Esophagus mucosa (tissue), 1 donor: ENCODE data around the gene AHRR. TPM values are rescaled to one million over a fixed set of nuclear protein-coding genes. Genes with fewer than 3 reads are reported as not detected.

Experiments
- ATAC-seq: fragments of 200-7000 bp; cut with Tn5 transposase; one replicate; pipeline ENCODE4 v1.9.1; 2020
- total RNA-seq: library from RNA; stranded (reverse); gene quantifications from one replicate; pipeline ENCODE4 v1.2.4, GENCODE V29; 2023
- donor health status: DM: yes; HTN: yes; CAD: no.

The AHRR gene
- total RNA-seq, 1 donor from 2014 or later, result 1.1 TPM

DNA sequence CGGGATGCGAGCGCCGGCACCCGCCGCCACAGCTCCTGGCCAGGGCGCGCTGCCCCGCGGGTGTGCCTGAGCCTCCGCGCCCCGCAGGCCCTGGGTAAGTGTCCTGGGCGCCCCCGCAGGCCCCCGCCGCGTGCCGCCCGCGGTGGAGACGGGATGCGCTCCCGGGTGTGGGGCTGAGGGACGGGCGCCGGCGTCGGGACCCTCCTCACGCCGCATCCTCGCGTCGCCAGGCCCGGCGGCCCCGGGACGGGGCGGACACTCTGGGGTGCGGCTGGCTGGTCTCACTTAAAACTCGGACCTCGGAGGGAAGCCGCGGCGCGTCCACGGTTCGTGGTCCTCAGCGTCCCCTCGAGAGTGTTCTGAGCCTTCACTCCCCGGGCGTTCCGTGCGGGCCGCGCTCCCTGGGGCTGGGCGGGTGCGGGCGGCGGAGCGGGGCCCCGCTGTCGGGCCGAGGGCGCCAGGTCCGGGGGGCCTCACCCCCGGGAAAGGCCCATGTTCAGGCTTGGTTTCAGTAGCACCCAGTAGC lies 275 bp downstream of the AHRR start:
- no peak for ATAC-seq

DNA sequence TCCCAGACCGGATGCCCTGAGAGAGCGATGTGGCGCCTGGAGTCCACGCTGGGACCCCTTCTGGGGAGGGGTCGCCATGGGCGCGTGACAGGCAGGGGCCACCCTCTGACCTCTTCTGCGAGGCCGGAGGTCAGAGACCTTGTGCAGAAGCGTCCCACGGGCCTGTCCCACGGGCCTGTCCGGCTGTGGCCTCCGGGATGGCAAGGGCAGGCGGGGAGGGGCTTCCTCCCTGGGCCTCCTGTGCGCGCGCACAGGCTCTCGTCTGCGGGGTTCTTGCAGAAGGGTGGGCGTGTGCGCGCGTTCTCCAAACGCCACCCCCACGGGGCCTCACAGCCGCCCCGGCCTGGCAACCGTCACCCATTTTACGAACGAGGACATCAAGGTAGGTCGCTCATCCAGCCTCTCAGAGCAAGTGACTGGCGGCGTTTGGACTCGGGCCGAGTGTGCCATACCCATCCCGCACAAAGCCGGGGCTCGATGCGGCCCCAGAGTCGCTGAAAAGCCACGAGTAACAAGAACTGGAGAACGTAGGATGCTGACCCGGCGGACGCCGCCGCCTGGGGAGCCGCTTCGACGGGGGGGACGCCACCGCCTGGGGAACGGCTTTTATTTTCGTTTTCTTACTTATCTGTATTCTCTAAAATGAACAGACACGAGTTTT lies 897 bp downstream of the AHRR start:
- no peak for ATAC-seq

DNA sequence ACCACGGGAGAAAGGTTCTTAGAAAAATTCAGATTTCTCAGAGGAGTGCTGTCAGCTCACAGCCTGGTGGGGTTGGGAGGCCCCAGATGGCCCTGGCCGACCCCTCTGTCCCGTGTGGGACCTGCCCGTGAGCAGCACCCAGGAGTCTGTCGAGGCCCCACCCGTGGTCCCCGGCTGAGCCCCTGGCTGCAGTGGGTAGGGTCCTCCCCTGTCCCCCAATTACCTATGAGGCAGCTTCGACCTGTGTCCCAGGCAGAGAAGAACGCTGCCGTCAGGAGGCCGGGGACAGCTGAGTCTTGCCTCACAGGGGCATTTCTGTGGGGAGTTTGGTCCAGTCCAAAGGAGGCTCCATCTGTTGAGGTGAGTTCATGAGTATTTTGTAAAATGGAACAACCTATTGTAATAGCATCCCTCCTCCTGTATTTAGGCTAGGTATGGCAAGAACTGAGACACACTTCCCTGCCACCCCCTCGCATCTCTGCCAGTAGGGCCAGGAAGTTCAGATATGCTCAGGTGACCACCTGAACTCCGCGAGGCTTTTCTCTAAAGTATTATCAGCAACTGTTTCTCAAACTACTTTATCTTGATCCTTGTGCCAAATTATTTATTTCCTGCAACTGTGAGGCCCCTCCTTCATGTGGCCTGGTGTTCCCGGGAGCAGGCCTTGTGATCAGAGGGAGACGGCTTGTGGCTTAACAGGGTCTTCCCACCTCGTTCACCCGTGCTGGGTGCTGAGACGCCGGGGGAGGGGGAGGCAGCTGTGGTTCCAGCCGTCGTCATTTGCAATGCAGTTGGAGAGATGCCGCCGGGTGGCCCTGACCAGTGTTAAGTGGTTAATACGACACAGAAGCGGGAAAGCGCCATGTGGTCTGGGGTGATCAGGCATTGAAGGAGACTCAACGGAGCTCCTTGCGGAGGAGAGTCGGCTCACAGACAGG lies 1.7 kb downstream of the AHRR start:
- ATAC-seq, result no peak

DNA sequence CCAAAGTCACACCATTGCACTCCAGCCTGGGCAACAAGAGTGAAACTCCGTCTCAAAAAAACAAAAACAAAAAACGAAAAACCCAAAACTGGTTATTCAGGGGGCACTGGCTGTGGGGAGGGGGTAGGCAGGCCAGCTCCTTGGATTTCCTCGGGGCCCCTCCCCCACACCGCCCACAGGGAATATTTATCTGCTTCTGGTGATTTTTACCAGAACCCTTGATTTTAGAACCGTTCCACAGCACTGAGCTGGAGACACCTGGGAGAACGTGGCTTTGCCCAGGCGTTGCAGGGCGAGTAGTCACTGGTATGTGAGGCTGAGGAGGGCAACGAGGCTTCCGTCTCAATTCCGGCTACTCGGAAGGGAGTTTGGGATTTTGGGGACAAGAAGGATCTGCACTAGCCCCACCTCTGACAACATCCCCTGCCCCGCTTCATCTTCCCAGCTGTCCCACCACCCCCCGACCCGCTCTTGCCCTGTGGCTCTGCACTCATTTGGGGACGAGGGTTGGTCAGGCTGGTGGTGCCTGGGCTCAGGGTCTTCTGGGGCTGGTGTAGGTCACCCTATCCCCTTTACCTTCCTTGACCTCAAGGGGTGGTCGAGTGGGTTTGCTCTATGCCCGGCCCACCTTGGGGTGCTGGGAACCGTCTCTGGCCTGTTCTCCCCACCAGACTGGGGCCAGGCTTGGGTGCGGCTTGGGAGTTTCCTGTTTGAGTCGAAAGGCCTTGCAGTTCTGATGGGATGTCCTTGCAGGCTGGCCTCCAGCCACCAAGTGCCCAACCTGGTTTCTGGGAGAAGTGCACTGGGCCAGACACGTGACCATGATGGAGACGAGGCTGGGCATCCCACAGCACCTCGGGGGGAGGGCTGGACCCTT lies 3.5 kb downstream of the AHRR start:
- no peak for ATAC-seq

DNA sequence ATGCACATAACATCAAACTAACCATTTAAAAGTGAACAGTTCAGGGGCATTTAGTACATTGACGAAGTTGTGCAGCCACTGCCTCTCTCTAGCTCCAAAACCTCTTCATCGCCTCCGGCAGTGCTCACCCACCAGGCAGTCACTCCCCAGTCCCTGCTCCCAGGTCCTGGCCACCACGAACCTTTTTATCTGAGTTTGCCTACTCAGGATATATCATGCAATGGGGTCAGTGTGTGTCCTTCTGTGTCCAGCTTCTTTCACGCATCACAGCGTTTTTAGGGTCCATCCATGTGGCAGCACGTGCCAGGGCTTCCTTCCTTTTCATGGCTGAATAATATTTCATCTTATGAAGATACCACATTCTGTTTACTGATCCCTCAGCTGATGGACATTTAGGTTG lies 4.6 kb downstream of the AHRR start:
- ATAC-seq, result no peak

DNA sequence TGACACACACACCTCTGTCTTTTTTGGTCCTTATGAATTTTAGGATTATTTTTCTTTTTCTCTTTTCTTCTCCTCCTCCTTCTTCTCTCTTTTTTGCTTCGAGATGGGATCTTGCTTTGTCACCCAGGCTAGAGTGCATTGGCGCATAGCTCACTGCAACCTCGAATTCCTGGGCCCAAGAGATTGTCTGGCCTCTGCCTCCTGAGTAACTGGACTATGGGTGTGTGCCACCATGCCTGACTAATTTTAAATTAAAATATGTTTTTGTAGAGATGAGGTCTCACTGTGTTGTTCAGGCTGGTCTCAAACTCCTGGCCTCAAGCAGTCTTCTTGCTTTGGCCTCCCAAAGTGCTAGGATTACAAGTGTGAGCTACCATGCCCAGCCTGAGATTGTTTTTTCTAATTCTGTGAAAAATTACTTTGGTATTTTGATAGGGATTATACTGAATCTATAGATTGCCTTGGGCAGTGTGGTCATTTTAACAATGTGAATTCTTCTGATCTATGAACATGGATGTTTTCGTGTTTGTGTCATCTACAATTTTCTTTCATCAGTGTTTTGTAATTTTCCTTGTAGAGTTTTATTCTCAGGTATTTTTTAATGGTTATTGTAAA lies 7.7 kb downstream of the AHRR start:
- ATAC-seq, result no peak

DNA sequence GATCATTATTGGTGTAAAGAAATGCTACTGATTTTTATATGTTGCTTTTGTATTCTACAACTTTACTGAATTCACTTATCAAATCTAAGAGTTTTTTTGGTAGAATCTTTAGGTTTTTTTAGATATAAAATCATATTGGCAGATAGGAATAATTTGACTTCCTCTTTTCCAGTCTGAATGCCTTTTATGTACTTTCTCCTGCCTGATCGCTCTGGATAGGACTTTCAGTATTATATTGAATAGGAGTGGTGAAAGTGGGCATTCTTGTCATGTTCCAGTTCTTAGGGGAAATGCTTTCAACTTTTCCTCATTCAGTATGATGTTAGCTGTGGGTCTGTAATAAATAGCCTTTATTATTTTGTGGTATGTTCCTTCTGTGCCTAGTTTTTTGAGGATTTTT lies 8.3 kb downstream of the AHRR start:
- no peak for ATAC-seq

DNA sequence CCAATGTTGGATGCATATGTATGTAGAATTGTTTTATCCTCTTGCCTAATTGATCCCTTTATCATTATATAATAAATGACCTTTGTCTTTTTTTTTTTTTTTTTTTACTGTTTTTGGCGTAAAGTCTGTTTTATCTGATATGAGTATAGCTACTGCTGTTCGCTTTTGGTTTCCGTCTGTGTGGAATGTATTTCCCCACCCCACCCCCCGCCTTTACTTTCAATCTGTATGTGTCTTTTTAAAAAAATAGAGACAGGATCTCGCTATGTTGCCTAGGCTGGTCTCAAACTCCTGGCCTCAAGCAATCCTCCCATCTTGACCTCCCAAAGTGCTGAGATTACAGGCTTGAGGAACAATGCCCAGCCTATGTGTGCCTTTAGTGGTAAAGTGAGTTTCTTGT lies 11.3 kb downstream of the AHRR start:
- no peak for ATAC-seq

DNA sequence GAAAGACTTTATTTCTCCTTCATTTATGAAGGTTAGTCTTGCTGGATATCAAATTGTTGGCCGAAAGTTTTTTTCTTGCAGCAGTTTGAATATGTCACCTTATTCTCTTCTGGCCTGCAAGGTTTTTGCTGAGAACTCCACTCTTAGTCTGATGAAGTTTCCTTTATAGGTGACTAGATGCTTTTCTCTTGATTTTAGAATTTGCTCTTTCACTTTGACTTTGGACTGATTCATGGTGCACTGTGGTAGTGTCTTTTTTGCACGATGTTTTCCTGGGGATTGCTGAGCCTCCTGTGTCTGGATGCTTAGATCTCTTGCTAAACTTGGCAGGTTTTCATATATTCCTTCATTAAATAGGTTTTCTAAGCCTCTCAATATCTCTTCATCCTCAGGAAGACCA lies 12.4 kb downstream of the AHRR start:
- ATAC-seq, result no peak

DNA sequence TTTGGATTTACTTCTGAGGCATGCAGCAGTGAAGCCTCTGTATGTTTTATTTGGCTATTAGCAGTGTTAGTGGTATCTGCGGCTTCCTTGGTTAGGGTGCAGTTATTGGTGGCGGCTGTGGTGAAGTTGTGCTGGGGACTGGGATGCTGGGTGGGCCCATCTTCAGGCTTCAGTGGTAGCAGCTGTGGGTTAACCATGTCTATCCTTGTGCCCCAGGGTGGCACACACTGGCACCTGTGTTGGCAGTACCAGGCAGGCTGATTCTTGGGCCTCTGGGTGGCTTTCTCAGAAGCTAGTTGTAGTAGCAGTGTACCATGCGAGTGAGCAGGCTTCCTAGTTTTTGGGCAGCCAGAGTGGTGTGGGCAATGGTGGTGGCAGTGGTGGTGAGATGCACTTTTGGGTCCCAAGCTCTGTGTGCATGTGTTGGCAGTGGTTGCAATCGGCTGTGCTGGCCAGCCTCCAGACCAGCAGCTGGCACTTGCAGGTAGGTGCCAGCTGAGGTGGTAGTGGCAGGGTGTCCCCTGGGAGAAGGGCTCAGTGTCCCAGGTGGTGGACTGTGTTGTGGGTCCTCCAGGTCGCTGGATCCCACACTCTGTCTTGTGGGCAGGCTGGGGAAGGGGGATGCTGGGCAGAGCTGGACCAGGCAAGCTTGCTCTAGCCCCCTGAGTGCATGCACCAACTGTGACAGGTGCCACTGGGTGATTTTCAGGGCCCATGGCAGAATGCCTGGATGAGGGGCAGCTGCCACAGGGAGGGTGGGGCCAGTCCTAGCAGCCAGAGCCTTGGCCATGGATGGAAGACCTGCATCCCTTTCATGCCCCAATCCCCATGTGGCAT lies 13.6 kb downstream of the AHRR start:
- no peak for ATAC-seq

DNA sequence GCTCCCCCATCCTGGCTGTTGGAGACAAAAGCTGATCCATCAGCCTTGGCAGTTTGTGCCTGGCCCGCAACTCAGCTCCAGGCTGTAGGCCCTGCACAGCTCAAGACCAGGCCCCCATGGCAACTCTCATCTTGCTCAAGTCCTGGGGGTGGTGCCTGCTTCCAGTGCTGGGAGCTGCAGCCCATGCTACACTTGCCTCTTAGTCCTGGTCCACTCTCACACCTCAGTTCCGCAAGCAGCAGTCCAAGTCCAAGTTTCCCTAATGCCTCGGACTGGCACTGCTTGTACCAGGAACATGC lies 14.2 kb downstream of the AHRR start:
- ATAC-seq, result no peak

DNA sequence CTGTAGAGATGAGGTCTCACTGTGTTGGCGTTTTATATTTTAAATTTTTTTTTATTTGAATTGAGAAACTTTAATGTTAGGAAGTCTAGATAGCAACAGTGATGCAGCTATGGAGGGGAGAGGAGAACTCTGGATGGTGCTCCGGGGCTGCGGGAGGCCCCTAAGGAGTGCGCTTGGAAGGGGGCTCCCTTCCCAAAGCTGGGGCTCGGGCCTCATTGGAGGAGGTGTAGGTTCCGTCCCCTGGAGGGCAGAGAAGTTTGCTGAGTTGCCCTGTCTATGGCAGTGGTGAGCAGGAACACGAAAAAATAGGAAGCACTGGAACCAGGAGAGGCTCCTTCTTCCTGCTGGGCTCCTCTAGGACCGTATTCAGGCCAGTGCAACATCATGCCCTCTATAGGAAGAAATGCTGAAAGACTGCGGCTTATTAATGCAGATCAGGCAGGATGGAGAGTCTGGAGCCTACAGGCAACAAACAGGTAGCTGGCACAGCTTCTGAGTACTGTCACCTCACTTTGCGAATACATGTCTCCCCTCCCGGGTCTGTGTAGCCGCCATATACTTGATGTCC lies 16.1 kb downstream of the AHRR start:
- ATAC-seq, result peak; percentile 66

DNA sequence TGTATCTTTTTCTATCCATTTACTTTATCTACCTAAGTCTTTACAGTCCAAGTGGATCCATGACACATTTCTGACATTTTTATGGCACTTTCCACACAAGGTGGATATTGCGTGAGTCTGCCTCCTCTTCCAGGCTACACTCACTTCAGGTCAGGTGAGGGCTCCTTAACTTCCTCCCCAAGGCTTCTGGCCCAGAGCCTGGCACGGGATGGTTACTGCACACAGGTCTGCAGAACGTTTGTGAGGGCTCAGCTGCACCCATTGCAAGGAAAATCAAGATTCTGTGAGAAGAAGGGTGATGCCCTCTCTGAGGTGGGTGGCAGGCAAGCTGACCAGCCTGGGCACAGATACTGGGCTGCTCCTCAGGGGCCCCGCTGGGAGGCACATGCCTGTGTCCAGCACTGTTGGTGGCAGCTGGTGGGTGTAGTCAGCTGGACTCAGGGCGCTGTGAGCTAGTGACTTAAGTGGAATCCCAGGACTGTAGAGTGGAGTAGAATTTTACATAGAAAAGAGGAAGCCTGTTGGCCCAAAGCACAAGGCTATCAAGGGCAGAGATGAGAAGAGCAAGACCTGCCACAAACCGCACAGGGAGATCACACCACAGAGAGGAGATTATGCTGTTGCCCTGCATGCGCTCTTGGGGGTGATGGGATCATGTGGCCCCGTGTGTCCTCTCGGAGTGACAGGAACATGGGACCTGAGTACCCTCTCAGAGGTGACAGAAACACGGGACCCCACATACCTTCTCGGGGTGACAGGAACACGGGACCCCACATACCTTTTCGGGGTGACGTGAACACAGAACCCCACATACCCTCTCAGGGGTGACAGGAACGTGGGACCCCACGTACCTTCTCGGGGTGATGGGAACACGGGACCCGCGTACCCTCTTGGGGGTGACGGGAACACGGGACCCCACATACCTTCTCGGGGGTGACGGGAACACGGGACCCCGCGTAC lies 21.3 kb downstream of the AHRR start:
- no peak for ATAC-seq

DNA sequence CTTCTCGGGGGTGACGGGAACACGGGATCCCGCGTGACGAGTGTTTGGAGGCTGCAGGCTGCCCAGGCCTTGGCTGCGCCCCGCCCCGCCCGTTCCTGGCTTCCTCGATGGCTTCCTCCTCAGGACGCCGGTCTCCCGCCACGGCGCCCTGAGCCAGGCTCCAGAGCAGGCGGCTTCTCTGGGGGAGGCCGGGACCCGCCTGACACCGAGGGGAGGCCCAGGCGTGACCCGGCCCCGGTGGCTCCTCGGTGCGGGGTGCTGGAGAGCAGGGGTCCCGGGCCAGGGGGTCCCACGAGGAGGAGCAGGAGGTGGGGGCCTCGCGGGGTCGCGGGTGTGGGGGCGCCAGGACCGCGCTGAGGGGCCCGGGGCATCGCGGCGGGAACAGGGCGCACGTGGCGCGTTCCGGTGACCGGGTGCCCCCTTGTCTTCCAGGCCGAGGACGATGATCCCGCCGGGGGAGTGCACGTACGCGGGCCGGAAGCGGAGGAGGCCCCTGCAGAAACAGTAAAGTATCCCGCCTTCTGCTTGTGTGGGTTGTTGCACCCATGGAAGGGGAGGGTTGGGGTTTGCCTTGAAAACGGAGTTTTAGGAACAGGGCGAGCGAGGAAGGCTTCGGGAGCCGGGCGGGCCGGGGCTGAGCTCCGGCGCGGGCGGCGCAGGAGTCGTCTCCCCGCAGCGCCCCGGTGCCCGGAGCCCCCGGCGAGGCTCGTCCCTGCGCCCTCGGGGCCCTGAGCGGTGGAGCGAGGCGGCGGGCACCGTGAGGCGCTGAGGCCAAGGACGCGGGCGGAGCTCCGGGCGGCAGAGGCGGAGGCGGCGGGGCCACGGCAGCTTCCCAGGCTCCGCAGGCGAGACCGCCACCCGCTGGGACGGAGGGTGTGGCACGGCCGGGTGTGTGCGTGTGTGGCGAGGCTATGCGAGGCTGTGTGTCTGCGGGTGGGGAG lies 22.2 kb downstream of the AHRR start:
- peak; percentile 78 for ATAC-seq

DNA sequence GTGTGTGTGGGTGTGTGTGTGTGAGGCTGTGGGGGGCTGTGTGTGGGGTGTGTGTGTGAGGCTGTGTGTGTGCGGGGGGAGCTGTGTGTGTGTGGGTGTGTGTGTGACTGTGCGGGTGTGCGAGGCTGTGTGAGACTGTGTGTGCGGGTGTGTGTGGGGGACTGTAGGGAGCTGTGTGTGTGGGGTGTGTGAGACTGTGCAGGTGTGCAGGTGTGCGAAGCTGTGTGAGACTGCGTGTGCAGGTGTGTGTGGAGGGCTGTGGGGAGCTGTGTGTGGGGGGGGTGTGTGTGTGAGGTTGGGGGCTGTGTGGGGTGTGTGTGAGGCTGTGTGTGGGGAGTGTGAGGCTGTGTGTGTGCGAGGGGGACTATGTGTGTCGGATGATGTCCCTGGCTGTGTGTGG lies 23.2 kb downstream of the AHRR start:
- ATAC-seq, result no peak

DNA sequence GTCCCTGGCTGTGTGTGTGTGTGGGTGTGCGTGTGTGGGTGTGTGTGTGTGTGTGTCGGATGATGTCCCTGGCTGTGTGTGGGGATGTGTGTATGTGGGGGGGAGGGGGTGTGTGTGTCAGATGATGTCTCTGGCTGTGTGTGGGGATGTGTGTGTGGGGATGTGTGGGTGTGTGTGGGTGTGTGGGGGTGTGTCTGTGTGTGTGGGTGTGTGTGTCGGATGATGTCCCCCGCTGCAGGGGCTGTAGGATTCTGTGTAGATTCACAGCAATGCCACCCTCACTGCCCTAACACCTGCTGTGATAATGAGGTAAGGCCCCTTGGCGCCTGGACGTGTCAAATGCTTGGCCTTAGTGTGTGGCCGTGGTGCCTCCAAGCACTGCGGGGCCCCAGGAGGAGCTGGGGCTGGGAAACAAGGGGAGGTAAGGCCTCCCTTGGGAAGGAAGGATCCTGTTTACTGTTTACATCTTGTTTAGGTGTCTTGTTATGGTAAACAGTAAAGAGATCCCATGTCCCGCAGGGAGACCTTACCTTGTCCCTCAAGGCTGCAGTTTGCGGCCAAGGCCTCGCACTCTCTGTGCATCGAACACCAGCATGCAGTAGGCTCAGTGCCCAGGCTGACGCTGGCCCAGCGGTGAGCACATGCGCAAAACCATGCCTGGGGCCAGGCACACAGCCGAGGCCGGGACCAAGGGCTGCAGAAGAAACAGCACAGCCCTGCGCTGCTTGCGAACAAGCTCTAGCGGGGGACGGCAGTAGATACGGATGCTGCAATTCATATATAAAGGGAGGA lies 24.1 kb downstream of the AHRR start:
- no peak for ATAC-seq

DNA sequence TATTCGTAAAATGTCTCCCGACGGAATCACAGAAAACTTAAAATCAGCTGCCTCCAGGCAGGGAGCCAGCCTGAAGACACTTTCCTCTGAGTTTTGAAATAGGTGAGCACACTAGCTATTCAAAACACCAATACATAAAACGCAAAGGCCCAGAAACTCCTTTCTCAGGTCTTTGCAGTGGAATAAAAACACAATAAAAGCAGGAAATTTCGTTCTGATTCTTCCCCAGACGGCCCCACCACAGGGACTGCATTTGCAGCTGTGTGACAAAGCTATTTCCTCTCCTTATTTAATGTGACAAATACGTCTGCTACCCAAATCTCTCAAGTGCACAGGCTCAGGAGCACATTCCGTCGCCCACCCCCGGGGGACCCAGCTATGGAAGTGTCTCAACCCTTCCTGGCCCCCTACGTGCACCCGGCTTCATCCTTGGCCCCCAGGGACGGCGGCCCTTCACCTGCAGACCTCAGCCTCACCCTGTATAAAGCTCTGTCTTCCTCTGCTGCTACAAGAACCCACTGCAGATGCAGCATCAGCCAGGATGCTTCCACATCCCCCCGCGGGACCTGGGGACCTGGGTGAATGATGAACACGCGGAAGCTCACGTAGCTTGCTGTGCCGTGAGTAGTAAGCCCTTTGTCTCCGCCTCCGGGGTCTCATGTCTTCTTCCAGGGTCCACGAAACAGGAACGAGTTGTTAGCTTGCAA lies 24.9 kb downstream of the AHRR start:
- no peak for ATAC-seq
